Adipocyte (in vitro differentiated cells): Measurements from ENCODE around the gene SMC2.

Experiments used
- DNase-seq: peaks from one replicate; pipeline ENCODE4 v3.0.0-alpha.2; 2015; ENCODE audit warnings: low read depth
- H3K27me3 ChIP-seq: replicated peaks from 2 replicates; pipeline ENCODE4 v1.7.0; 2013; ENCODE audit warnings: mild to moderate bottlenecking, low read length, moderate library complexity; ENCODE audit not compliant: control insufficient read depth, insufficient read depth
- H3K36me3 ChIP-seq: 2 replicates; pipeline ENCODE4 v1.7.0; 2013; ENCODE audit warnings: low read length, mild to moderate bottlenecking, moderate library complexity; ENCODE audit not compliant: control insufficient read depth, insufficient read depth, severe bottlenecking
- H3K4me1 ChIP-seq: 2 replicates; pipeline ENCODE4 v1.7.0; 2013; ENCODE audit warnings: mild to moderate bottlenecking, low read length, moderate library complexity; ENCODE audit not compliant: control insufficient read depth, insufficient read depth
- H3K4me3 ChIP-seq: 2 replicates; pipeline ENCODE4 v1.7.0; 2013; ENCODE audit warnings: mild to moderate bottlenecking, low read length, moderate library complexity
- H3K9ac ChIP-seq: 2 replicates; pipeline ENCODE4 v1.7.0; 2013; ENCODE audit warnings: mild to moderate bottlenecking, low read length, moderate library complexity
- H3K9me3 ChIP-seq: 2 replicates; pipeline ENCODE4 v1.7.0; 2013; ENCODE audit warnings: mild to moderate bottlenecking, low read length, moderate library complexity; ENCODE audit not compliant: control insufficient read depth

Gene SMC2

GRCh38 chr9:104107799-104108198 lies 13.7 kb downstream of the SMC2 start:
- Histone ChIP-seq H3K4me1 (no peaks in the 10 kb centered on the region), H3K9ac (no peak overlapping the region), H3K4me3 (no peak overlapping the region), H3K9me3 (no peaks in the 10 kb centered on the region), H3K36me3 (peaks cover 41% of the 10 kb centered on the region), H3K27me3 (no peaks in the 10 kb centered on the region)
- DNase-seq, result no peak

- no peaks in the 10 kb centered on the region for H3K27me3 ChIP-seq
- no peak for DNase-seq
- H3K4me1 ChIP-seq, result no peaks in the 10 kb centered on the region
- no peak overlapping the region for H3K4me3 ChIP-seq
- peaks cover 36% of the 10 kb centered on the region for H3K36me3 ChIP-seq
- H3K9me3 ChIP-seq, result no peaks in the 10 kb centered on the region
- H3K9ac ChIP-seq, result no peak overlapping the region
These were observed 14.2 kb downstream of the SMC2 start for GRCh38 chr9:104108315-104108714.

GRCh38 chr9:104110509-104110908 lies 16.4 kb downstream of the SMC2 start:
- H3K9me3 ChIP-seq, result no peaks in the 10 kb centered on the region
- no peaks in the 10 kb centered on the region for H3K4me1 ChIP-seq
- H3K27me3 ChIP-seq, result no peaks in the 10 kb centered on the region
- H3K4me3 ChIP-seq, result no peak overlapping the region
- H3K9ac ChIP-seq, result no peak overlapping the region
- peaks cover 19% of the 10 kb centered on the region for H3K36me3 ChIP-seq
- no peak for DNase-seq

- H3K27me3 ChIP-seq, result no peaks in the 10 kb centered on the region
- no peaks in the 10 kb centered on the region for H3K9me3 ChIP-seq
- no peak overlapping the region for H3K9ac ChIP-seq
- DNase-seq, result peak; percentile 5
- no peaks in the 10 kb centered on the region for H3K4me1 ChIP-seq
- peaks cover 36% of the 10 kb centered on the region for H3K36me3 ChIP-seq
- H3K4me3 ChIP-seq, result no peak overlapping the region
These were observed 24.8 kb downstream of the SMC2 start for GRCh38 chr9:104118916-104119315.

- Histone ChIP-seq H3K27me3 (no peaks in the 10 kb centered on the region), H3K4me3 (no peak overlapping the region), H3K4me1 (no peaks in the 10 kb centered on the region), H3K9me3 (no peaks in the 10 kb centered on the region), H3K36me3 (peaks cover 42% of the 10 kb centered on the region), H3K9ac (no peak overlapping the region)
- no peak for DNase-seq
These were observed 26.9 kb downstream of the SMC2 start for GRCh38 chr9:104121022-104121421.

GRCh38 chr9:104138243-104138868 lies 44.2 kb downstream of the SMC2 start:
- Histone ChIP-seq H3K27me3 (no peaks in the 10 kb centered on the region), H3K9me3 (peaks cover 11% of the 10 kb centered on the region), H3K36me3 (peaks cover 40% of the 10 kb centered on the region), H3K9ac (no peak overlapping the region), H3K4me1 (no peaks in the 10 kb centered on the region), H3K4me3 (no peak overlapping the region)
- no peak for DNase-seq

- DNase-seq, result no peak
- no peaks in the 10 kb centered on the region for H3K27me3 ChIP-seq
- peaks cover 12% of the 10 kb centered on the region for H3K36me3 ChIP-seq
- H3K9me3 ChIP-seq, result no peaks in the 10 kb centered on the region
- H3K4me3 ChIP-seq, result no peak overlapping the region
- H3K9ac ChIP-seq, result no peak overlapping the region
- no peaks in the 10 kb centered on the region for H3K4me1 ChIP-seq
These were observed 48.9 kb downstream of the SMC2 start for GRCh38 chr9:104142799-104143549.

GRCh38 chr9:104143550-104143910 lies 49.4 kb downstream of the SMC2 start:
- H3K4me1 ChIP-seq, result no peaks in the 10 kb centered on the region
- H3K36me3 ChIP-seq, result peaks cover 12% of the 10 kb centered on the region
- DNase-seq, result no peak
- no peaks in the 10 kb centered on the region for H3K27me3 ChIP-seq
- no peaks in the 10 kb centered on the region for H3K9me3 ChIP-seq
- no peak overlapping the region for H3K9ac ChIP-seq
- no peak overlapping the region for H3K4me3 ChIP-seq

- no peaks in the 10 kb centered on the region for H3K4me1 ChIP-seq
- DNase-seq, result no peak
- no peak overlapping the region for H3K4me3 ChIP-seq
- H3K9me3 ChIP-seq, result no peaks in the 10 kb centered on the region
- no peak overlapping the region for H3K9ac ChIP-seq
- H3K27me3 ChIP-seq, result no peaks in the 10 kb centered on the region
- H3K36me3 ChIP-seq, result peaks cover 12% of the 10 kb centered on the region
These were observed 50.2 kb downstream of the SMC2 start for GRCh38 chr9:104144336-104144735.

- no peaks in the 10 kb centered on the region for H3K27me3 ChIP-seq
- peaks cover 7% of the 10 kb centered on the region for H3K4me1 ChIP-seq
- H3K36me3 ChIP-seq, result no peaks in the 10 kb centered on the region
- H3K4me3 ChIP-seq, result no peak overlapping the region
- no peak for DNase-seq
- peaks cover 7% of the 10 kb centered on the region for H3K9me3 ChIP-seq
- H3K9ac ChIP-seq, result no peak overlapping the region
These were observed 79.0 kb downstream of the SMC2 start for GRCh38 chr9:104173067-104173466.

- Histone ChIP-seq H3K36me3 (no peaks in the 10 kb centered on the region), H3K4me1 (peaks cover 7% of the 10 kb centered on the region), H3K4me3 (no peak overlapping the region), H3K27me3 (no peaks in the 10 kb centered on the region), H3K9ac (no peak overlapping the region), H3K9me3 (no peaks in the 10 kb centered on the region)
- DNase-seq, result peak; percentile 25
These were observed 83.0 kb downstream of the SMC2 start for GRCh38 chr9:104177003-104177611.
